ENCODE results near the gene HSD17B2.

GRCh38 chr16:82037251-82037650, 2.2 kb downstream of the HSD17B2 start:
- TF ChIP-seq EZH2phosphoT487 (IDR thresholded peaks at IDR 0.05; ENCODE audit: borderline replicate concordance, low read length) = no peak
- TF ChIP-seq CTCF (conservative IDR thresholded peaks at IDR 0.05; ENCODE audit: low read depth, low read length) = no peak
- TF ChIP-seq EZH2 (IDR thresholded peaks at IDR 0.05; ENCODE audit: low read length, unreplicated experiment) = no peak
